BJ (cell line): ENCODE measurements around the gene PDCL2. TPM values are rescaled to one million over a fixed set of nuclear protein-coding genes. Genes with fewer than 3 reads are reported as not detected.

Experiments
- CTCF ChIA-PET: fragments of 350-600 bp; formaldehyde crosslinking; extraction: SDS; loops from one replicate; lab custom pipeline; 2021; ENCODE audit warnings: antibody characterized with exemption, inconsistent platforms; lab: Yijun Ruan, JAX
- POLR2A ChIA-PET: fragments of 300-600 bp; sonication (Branson Sonifier 250); formaldehyde crosslinking; extraction: SDS; loops from one replicate; lab custom pipeline; 2021; ENCODE audit warnings: antibody characterized with exemption; lab: Charles Lee
- DNase-seq: peaks from one replicate; pipeline ENCODE4 v3.0.0-alpha.2; 2011; ENCODE audit warnings: low read depth
- H3K27me3 ChIP-seq: 2 replicates; pipeline ENCODE4 v1.6.0; 2011; ENCODE audit warnings: low read length; ENCODE audit not compliant: control insufficient read depth, insufficient read depth
- H3K36me3 ChIP-seq: 2 replicates; pipeline ENCODE4 v1.5.1; 2011; ENCODE audit warnings: low read length; ENCODE audit not compliant: control insufficient read depth, insufficient read depth
- H3K4me3 ChIP-seq: 2 replicates; pipeline ENCODE4 v1.5.1; 2011; ENCODE audit warnings: low read depth, mild to moderate bottlenecking, control low read depth, low read length
- CTCF ChIP-seq: IDR thresholded peaks from 2 replicates; pipeline ENCODE4 v1.5.1; 2011; ENCODE audit warnings: low read depth, mild to moderate bottlenecking, control low read depth, inconsistent platforms, low read length, moderate library complexity; ENCODE audit not compliant: insufficient read depth
- polyA plus RNA-seq: library from polyadenylated mRNA; depleted of rRNA; stranded (reverse); fragments of >200 nt; gene quantifications from 2 replicates; pipeline ENCODE4 v1.2.3, GENCODE V29; 2011

The PDCL2 gene
- polyA plus RNA-seq, 1 experiment, result not detected

- TF ChIP-seq CTCF, result no peak
- H3K4me3 ChIP-seq, result no peak overlapping the region
- no peaks in the 10 kb centered on the region for H3K27me3 ChIP-seq
- POLR2A ChIA-PET, result no interaction called here
- H3K36me3 ChIP-seq, result no peaks in the 10 kb centered on the region
- CTCF ChIA-PET, result interaction anchor here (0.9 kb wide), 1 partner anchor 13 kb away, joined by 3 read pairs; no protein-coding TSS in a partner anchor
- no peak for DNase-seq
Observed at GRCh38 chr4:55517526-55518229, 74.4 kb downstream of the PDCL2 start.

- TF ChIP-seq CTCF, result no peak
- Histone ChIP-seq H3K36me3 (no peaks in the 10 kb centered on the region), H3K27me3 (no peaks in the 10 kb centered on the region), H3K4me3 (no peak overlapping the region)
- POLR2A ChIA-PET, result no interaction called here
- no peak for DNase-seq
- CTCF ChIA-PET, result no interaction called here
Observed at GRCh38 chr4:55512922-55513571, 79.0 kb downstream of the PDCL2 start.

- Histone ChIP-seq H3K36me3 (no peaks in the 10 kb centered on the region), H3K4me3 (no peak overlapping the region), H3K27me3 (no peaks in the 10 kb centered on the region)
- TF ChIP-seq CTCF, result no peak
- ChIA-PET CTCF (no interaction called here), POLR2A (no interaction called here)
- DNase-seq, result no peak
Observed at GRCh38 chr4:55512077-55512476, 80.0 kb downstream of the PDCL2 start.

GRCh38 chr4:55510685-55511084 lies 81.4 kb downstream of the PDCL2 start:
- ChIA-PET CTCF (no interaction called here), POLR2A (no interaction called here)
- H3K36me3 ChIP-seq, result no peaks in the 10 kb centered on the region
- no peak for TF ChIP-seq CTCF
- H3K4me3 ChIP-seq, result no peak overlapping the region
- DNase-seq, result no peak
- H3K27me3 ChIP-seq, result no peaks in the 10 kb centered on the region

GRCh38 chr4:55509266-55509665 lies 82.8 kb downstream of the PDCL2 start:
- no peak for TF ChIP-seq CTCF

More at GRCh38 chr4:55509266-55509665, 82.8 kb downstream of the PDCL2 start:
- no peak for DNase-seq
- no peak overlapping the region for H3K4me3 ChIP-seq
- no peaks in the 10 kb centered on the region for H3K27me3 ChIP-seq
- POLR2A ChIA-PET, result no interaction called here
- CTCF ChIA-PET, result no interaction called here
- H3K36me3 ChIP-seq, result no peaks in the 10 kb centered on the region
